ENCODE results near the gene PLAAT5.

DNA sequence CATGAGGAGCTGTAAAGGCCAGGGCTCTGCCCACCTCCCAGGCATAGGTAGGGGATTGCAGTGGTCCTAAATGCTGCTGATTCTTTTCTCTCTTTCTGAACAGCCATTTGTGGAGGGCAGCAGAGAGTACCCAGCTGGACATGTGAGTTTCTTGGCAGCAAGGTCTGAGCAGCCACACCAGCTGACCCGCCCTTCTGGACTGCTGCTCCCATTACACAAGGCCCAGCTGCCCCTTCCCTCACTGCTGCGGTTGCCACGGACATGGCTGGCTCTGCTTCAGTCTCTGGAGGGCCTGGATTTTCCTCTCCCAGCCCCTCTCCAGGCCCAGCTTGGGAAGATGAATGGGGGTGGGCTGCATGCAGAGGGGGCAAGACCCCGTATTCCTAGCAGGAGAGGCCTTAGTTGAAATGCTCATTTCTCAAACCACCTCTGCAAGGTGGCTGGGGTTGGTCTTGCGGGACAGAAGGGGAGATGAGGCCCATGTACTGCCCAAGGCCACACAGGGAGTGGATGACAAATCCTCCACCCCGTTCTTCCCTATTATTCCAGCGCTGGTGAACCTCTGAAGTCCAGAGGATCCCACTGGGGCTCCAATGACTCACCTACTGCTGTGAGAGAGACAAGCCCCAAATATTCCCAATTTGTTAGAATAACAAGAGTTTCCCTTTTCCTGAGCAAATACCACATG lies 19.5 kb upstream of the PLAAT5 start:
- TF ChIP-seq, protein P1, sequence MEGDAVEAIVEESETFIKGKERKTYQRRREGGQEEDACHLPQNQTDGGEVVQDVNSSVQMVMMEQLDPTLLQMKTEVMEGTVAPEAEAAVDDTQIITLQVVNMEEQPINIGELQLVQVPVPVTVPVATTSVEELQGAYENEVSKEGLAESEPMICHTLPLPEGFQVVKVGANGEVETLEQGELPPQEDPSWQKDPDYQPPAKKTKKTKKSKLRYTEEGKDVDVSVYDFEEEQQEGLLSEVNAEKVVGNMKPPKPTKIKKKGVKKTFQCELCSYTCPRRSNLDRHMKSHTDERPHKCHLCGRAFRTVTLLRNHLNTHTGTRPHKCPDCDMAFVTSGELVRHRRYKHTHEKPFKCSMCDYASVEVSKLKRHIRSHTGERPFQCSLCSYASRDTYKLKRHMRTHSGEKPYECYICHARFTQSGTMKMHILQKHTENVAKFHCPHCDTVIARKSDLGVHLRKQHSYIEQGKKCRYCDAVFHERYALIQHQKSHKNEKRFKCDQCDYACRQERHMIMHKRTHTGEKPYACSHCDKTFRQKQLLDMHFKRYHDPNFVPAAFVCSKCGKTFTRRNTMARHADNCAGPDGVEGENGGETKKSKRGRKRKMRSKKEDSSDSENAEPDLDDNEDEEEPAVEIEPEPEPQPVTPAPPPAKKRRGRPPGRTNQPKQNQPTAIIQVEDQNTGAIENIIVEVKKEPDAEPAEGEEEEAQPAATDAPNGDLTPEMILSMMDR (IDR thresholded peaks at IDR 0.05) = no peak
- TF ChIP-seq POLR2A (IDR thresholded peaks at IDR 0.05) = no peak

Data from thyroid gland (tissue), 4 donors.